ENCODE data around the gene MTMR12.

DNA sequence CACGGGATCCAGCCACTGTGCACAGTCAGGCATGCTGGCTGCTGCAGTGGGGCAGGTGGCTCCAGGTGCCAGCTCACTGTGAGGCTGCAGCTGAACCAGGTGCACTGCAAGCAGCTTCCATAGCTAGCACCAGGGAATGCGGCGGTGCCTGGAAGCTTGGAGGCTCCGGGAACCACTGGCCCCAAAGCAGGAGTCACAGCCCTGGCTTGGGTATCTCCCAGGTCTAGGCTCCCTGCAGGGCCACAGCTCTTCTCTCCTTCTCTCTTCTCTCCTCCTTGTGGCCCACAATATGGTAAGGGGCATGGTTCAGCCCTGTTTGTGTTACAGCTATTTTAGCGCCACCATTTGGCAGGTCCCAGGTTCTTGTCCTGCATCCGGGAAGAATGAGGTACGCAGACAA is 6.7 kb upstream of the MTMR12 start:
- TF ChIP-seq, protein P1, sequence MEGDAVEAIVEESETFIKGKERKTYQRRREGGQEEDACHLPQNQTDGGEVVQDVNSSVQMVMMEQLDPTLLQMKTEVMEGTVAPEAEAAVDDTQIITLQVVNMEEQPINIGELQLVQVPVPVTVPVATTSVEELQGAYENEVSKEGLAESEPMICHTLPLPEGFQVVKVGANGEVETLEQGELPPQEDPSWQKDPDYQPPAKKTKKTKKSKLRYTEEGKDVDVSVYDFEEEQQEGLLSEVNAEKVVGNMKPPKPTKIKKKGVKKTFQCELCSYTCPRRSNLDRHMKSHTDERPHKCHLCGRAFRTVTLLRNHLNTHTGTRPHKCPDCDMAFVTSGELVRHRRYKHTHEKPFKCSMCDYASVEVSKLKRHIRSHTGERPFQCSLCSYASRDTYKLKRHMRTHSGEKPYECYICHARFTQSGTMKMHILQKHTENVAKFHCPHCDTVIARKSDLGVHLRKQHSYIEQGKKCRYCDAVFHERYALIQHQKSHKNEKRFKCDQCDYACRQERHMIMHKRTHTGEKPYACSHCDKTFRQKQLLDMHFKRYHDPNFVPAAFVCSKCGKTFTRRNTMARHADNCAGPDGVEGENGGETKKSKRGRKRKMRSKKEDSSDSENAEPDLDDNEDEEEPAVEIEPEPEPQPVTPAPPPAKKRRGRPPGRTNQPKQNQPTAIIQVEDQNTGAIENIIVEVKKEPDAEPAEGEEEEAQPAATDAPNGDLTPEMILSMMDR (conservative IDR thresholded peaks at IDR 0.05; ENCODE audit: low read depth, low read length): no peak
- no peak for TF ChIP-seq EZH2 (IDR thresholded peaks at IDR 0.05; ENCODE audit: low read length, unreplicated experiment)

Data from PC-3 (cell line).